ENCODE measurements around the gene POPDC3.
A peak's percentile ranks its signal among the peaks of the same experiment; 100 is the strongest.

The POPDC3 gene

DNA sequence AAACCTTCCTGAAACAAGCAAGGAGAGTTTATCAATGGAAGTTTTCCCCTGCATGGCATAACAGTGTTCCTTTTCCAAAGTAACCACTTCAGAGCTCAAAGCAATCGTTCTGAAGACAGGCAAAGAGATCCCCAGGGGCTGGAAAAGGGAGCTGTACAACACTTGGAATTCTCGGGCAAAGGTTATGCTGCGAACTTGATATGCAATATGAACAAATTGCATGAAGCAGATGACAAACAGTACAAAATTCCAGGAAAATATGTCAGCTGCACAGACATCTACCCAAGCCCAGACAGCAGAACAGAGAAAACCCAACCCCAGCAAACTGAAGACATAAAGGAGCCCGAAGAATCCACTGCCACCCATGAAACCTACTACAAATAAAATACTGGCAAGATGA is 18.4 kb downstream of the POPDC3 start:
- no peak overlapping the region for H3K4me3 ChIP-seq (ENCODE audit: low read depth, low read length)
- TF ChIP-seq, protein P1, sequence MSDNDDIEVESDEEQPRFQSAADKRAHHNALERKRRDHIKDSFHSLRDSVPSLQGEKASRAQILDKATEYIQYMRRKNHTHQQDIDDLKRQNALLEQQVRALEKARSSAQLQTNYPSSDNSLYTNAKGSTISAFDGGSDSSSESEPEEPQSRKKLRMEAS (IDR thresholded peaks at IDR 0.05; ENCODE audit: low read depth, low read length), result no peak
- no peak for TF ChIP-seq CTCF (IDR thresholded peaks at IDR 0.05; ENCODE audit: low read depth, low read length)
- TF ChIP-seq POLR2A (IDR thresholded peaks at IDR 0.05; ENCODE audit: extremely low read depth, insufficient read length), result no peak
- TF ChIP-seq MYC (IDR thresholded peaks at IDR 0.05; ENCODE audit: low read depth, low read length), result no peak
- no peak for DNase-seq (ENCODE audit: low read depth)

DNA sequence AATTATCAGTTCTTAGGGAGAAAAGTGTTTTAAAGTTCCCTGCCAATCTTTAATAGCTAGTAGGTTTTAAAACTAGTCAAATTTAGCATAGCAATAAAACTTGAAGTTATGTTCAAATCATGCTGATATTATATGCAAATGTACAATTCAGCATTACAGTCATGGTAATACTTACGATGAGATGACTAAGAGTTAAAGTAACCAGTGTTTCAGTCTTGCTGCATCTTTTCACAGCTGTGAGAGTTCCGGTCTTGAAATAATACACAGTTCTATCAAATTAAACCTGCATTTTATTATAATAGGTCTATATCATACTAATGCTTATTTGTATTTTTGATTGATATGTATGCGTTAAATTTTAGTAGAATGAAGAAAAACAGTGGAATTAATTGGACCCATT is 26.1 kb downstream of the POPDC3 start:
- no peak overlapping the region for H3K4me3 ChIP-seq (ENCODE audit: low read depth, low read length)
- TF ChIP-seq CTCF (IDR thresholded peaks at IDR 0.05; ENCODE audit: low read depth, low read length) (no peak), MYC (IDR thresholded peaks at IDR 0.05; ENCODE audit: low read depth, low read length) (no peak), POLR2A (IDR thresholded peaks at IDR 0.05; ENCODE audit: extremely low read depth, insufficient read length) (no peak)
- TF ChIP-seq, protein P1 (IDR thresholded peaks at IDR 0.05; ENCODE audit: low read depth, low read length), result no peak
- no peak for DNase-seq (ENCODE audit: low read depth)

DNA sequence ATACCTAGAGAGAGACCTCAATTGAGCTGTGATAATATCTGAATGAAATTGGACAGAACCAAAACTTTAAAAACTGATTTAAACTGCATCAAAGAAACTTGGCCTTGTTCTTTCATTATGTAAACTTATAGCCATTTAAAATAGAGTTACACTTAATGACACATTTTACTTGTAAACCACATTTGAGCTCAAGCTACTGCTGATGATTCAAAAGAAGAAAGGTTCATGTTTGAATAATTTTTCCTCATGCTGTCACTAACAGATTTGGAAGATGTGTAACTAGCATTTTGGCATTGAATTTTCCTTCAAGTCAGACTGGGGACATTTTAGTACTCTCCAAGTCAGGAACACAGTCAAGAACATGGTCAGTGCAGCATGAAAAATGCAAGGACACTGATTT is 26.9 kb downstream of the POPDC3 start:
- TF ChIP-seq, protein P1 (IDR thresholded peaks at IDR 0.05; ENCODE audit: low read depth, low read length), result no peak
- no peak for TF ChIP-seq POLR2A (IDR thresholded peaks at IDR 0.05; ENCODE audit: extremely low read depth, insufficient read length)
- TF ChIP-seq CTCF (IDR thresholded peaks at IDR 0.05; ENCODE audit: low read depth, low read length), result no peak
- TF ChIP-seq MYC (IDR thresholded peaks at IDR 0.05; ENCODE audit: low read depth, low read length), result no peak
- no peak overlapping the region for H3K4me3 ChIP-seq (ENCODE audit: low read depth, low read length)

DNA sequence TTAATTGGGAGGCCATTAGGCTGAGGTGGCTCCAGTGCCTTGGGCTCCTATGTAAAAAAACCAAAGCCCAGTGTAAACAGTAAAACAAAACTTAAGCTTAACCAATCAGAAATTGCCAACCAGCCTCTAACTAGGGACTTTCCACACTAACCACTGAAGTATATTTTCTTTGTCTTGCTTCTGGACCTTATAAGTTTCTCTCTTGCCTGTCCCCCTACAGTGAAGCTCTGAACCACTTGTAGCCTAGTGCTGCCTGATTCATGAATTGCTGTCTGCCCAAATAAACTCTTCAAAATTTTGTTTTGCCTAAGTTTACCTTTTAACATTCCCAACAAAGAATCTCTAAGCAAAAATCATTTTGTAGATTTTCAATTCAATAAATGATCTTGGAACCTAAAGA is 28.2 kb downstream of the POPDC3 start:
- TF ChIP-seq, protein P1 (IDR thresholded peaks at IDR 0.05; ENCODE audit: low read depth, low read length), result no peak
- TF ChIP-seq POLR2A (IDR thresholded peaks at IDR 0.05; ENCODE audit: extremely low read depth, insufficient read length) (no peak), MYC (IDR thresholded peaks at IDR 0.05; ENCODE audit: low read depth, low read length) (no peak), CTCF (IDR thresholded peaks at IDR 0.05; ENCODE audit: low read depth, low read length) (no peak)
- no peak for DNase-seq (ENCODE audit: low read depth)
- no peak overlapping the region for H3K4me3 ChIP-seq (ENCODE audit: low read depth, low read length)

More for the DNA sequence above, 26.9 kb downstream of the POPDC3 start:
- DNase-seq (ENCODE audit: low read depth), result no peak

DNA sequence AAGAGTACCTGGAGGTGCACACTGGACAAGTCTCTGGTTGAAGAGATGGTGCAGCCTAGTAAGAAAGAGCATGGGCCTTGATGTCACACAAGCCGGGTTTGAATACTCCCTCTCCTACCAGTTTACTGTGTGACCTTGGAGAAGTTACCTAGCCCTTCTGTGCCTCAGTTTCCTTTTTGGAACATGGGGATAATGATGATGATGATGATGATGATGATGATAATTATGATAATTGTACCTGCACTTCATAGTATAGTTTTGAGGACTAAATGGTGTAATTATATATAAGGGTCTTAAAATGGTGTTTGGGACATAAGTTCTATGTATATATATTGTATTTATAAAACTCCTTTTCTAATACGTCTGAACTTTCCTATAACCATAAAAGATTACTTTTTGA is 41.7 kb downstream of the POPDC3 start:
- TF ChIP-seq CTCF (IDR thresholded peaks at IDR 0.05; ENCODE audit: low read depth, low read length) (no peak), MYC (IDR thresholded peaks at IDR 0.05; ENCODE audit: low read depth, low read length) (no peak), POLR2A (IDR thresholded peaks at IDR 0.05; ENCODE audit: extremely low read depth, insufficient read length) (no peak)
- TF ChIP-seq, protein P1 (IDR thresholded peaks at IDR 0.05; ENCODE audit: low read depth, low read length), result no peak
- DNase-seq (ENCODE audit: low read depth), result no peak
- H3K4me3 ChIP-seq (ENCODE audit: low read depth, low read length), result no peak overlapping the region

DNA sequence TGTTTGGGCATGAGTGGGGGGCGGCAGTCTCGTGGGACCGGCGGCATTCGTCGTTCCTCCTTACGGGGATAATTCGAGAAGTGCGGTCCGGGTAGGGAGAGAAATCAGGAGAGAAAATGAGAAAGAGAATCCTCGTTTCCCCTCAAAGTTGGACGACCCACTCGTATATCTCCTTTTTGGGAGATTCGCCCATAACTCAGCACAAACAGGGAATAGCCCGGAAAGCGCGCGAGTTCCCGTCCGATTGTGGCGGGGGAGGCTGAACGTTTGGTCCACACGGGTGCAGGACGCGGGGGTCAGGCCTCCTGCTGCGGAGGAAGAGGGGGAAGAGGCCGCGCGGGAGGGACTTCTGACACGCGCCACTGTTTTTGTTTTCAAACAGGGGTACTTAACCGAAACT is 42.4 kb downstream of the POPDC3 start:
- TF ChIP-seq MYC (IDR thresholded peaks at IDR 0.05; ENCODE audit: low read depth, low read length) (no peak), CTCF (IDR thresholded peaks at IDR 0.05; ENCODE audit: low read depth, low read length) (no peak), POLR2A (IDR thresholded peaks at IDR 0.05; ENCODE audit: extremely low read depth, insufficient read length) (no peak)
- TF ChIP-seq, protein P1 (IDR thresholded peaks at IDR 0.05; ENCODE audit: low read depth, low read length), result no peak
- peak; percentile 17 for DNase-seq (ENCODE audit: low read depth)
- peak overlapping the region; percentile 51 for H3K4me3 ChIP-seq (ENCODE audit: low read depth, low read length)

Measured in NB4 (cell line).